ENCODE results near the gene DNAJB1.

DNA sequence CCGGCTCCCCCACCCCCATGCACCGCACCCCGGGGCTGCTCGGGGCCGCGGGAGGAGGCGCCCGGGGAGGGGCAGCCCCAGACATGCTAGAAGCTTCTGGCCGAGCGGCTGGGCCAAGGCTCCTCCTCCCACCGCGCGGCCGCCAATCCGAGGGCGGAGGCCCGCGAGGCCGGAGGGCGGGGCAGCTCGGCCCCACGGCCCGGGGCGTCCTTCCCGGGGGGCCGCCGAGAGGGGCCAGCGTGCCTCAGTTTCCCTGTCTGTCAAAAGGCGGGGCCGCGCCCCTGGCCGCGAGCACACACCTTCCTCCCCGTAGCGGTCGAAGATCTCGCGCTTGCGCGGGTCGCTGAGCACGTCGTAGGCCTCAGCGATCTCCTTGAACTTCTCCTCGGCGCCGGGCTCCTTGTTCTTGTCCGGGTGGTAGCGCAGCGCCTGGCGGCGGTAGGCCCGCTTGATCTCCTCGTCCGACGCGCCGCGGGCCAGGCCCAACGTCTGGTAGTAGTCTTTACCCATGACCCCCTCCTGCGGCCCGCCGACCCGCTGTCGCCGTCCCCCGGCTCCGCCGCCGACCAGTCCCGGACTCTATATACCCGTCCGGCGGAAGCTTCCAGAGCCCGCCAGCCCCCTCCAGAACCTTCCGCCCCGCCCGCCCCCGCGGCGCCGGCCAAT, at the start of gene DNAJB1:
- TF ChIP-seq, protein P1, sequence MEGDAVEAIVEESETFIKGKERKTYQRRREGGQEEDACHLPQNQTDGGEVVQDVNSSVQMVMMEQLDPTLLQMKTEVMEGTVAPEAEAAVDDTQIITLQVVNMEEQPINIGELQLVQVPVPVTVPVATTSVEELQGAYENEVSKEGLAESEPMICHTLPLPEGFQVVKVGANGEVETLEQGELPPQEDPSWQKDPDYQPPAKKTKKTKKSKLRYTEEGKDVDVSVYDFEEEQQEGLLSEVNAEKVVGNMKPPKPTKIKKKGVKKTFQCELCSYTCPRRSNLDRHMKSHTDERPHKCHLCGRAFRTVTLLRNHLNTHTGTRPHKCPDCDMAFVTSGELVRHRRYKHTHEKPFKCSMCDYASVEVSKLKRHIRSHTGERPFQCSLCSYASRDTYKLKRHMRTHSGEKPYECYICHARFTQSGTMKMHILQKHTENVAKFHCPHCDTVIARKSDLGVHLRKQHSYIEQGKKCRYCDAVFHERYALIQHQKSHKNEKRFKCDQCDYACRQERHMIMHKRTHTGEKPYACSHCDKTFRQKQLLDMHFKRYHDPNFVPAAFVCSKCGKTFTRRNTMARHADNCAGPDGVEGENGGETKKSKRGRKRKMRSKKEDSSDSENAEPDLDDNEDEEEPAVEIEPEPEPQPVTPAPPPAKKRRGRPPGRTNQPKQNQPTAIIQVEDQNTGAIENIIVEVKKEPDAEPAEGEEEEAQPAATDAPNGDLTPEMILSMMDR (conservative IDR thresholded peaks at IDR 0.05; ENCODE audit: low read depth, low read length) = no peak
- TF ChIP-seq POLR2A (IDR thresholded peaks at IDR 0.05; ENCODE audit: low read depth, low read length) (peak; percentile 99), FOS (IDR thresholded peaks at IDR 0.05; ENCODE audit: low read depth, low read length) (no peak), SMC3 (IDR thresholded peaks at IDR 0.05; ENCODE audit: low read depth, low read length) (peak; percentile 10; the same call in 1 of the 2 replicates), MXI1 (IDR thresholded peaks at IDR 0.05; ENCODE audit: borderline replicate concordance, low read depth, low read length) (no peak; the same call in 1 of the 2 replicates)

All from IMR-90 (cell line).